Hematopoietic multipotent progenitor cell treated with erythropoietin and hydrocortisone succinate and interleukin-3 and kit ligand, for 8 days (in vitro differentiated cells): ENCODE measurements around the gene SPRED2.

Source experiments
- DNase-seq: peaks from one replicate; pipeline ENCODE4 v3.0.0-alpha.2; 2015

Gene SPRED2

GRCh38 chr2:65383541-65384488 is 48.6 kb downstream of the SPRED2 start:
- DNase-seq = peak; percentile 72

GRCh38 chr2:65382776-65383357 is 49.5 kb downstream of the SPRED2 start:
- DNase-seq = peak; percentile 91

GRCh38 chr2:65382323-65382722 is 50.1 kb downstream of the SPRED2 start:
- no peak for DNase-seq

GRCh38 chr2:65381607-65382051 is 50.8 kb downstream of the SPRED2 start:
- DNase-seq = no peak

- no peak for DNase-seq
Measured at GRCh38 chr2:65380255-65380654, 52.1 kb downstream of the SPRED2 start.

- DNase-seq = no peak
Measured at GRCh38 chr2:65379721-65380171, 52.7 kb downstream of the SPRED2 start.

- DNase-seq = peak; percentile 1
Measured at GRCh38 chr2:65379223-65379622, 53.2 kb downstream of the SPRED2 start.

- DNase-seq = peak; percentile 1
Measured at GRCh38 chr2:65378290-65378689, 54.1 kb downstream of the SPRED2 start.

- DNase-seq = peak; percentile 79
Measured at GRCh38 chr2:65377556-65378192, 54.7 kb downstream of the SPRED2 start.

GRCh38 chr2:65375723-65376122 is 56.7 kb downstream of the SPRED2 start:
- no peak for DNase-seq

GRCh38 chr2:65374999-65375398 is 57.4 kb downstream of the SPRED2 start:
- no peak for DNase-seq

- no peak for DNase-seq
Measured at GRCh38 chr2:65374575-65374974, 57.8 kb downstream of the SPRED2 start.

GRCh38 chr2:65373365-65373918 is 59.0 kb downstream of the SPRED2 start:
- DNase-seq = no peak

GRCh38 chr2:65372619-65373018 is 59.8 kb downstream of the SPRED2 start:
- no peak for DNase-seq

- DNase-seq = no peak
Measured at GRCh38 chr2:65371074-65371434, 61.3 kb downstream of the SPRED2 start.

GRCh38 chr2:65370387-65371073 is 61.9 kb downstream of the SPRED2 start:
- no peak for DNase-seq

GRCh38 chr2:65369980-65370379 is 62.4 kb downstream of the SPRED2 start:
- DNase-seq = no peak

- no peak for DNase-seq
Measured at GRCh38 chr2:65369574-65369973, 62.8 kb downstream of the SPRED2 start.

- no peak for DNase-seq
Measured at GRCh38 chr2:65368468-65368867, 63.9 kb downstream of the SPRED2 start.

GRCh38 chr2:65367524-65367923 is 64.9 kb downstream of the SPRED2 start:
- no peak for DNase-seq

GRCh38 chr2:65366595-65367125 is 65.7 kb downstream of the SPRED2 start:
- DNase-seq = peak; percentile 60

- DNase-seq = no peak
Measured at GRCh38 chr2:65364986-65365733, 67.2 kb downstream of the SPRED2 start.
